DMS153 (cell line): ENCODE data around the gene DEFB113.
A peak's percentile ranks its signal among the peaks of the same experiment; 100 is the strongest.
"Not testable (repeated sequence)": the region's sequence is repeated elsewhere in the genome, so short reads cannot be mapped to it uniquely, and the experiment has no call there.

Experiments
- DNase-seq: peaks from one replicate; lab custom pipeline; 2025; lab: John Stamatoyannopoulos, UW

The DEFB113 gene, protein sequence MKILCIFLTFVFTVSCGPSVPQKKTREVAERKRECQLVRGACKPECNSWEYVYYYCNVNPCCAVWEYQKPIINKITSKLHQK

DNA sequence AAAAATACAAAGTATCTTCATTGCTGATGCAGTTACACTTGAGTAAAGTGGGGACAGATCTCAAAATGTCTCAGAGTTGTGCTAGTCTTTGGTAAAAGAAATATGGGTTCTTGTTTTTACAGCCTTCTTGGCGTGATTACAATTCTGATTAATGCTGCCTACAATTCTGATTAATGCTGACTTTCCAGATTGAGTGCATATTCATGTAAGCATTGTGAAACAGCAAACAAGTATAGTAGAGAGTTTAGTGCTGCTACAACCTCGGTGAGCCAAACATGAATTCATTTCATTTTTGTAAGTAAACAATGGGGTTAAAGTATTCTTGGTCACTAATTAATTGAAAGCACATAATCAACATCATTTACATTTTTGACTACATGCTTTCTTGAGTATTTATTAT, at the start of gene DEFB113:
DEFB113 (minus strand) TSS at position 21 of the 400 bp plus-strand sequence; CDS start at position 21, 0 bp downstream.
- no peak for DNase-seq

DNA sequence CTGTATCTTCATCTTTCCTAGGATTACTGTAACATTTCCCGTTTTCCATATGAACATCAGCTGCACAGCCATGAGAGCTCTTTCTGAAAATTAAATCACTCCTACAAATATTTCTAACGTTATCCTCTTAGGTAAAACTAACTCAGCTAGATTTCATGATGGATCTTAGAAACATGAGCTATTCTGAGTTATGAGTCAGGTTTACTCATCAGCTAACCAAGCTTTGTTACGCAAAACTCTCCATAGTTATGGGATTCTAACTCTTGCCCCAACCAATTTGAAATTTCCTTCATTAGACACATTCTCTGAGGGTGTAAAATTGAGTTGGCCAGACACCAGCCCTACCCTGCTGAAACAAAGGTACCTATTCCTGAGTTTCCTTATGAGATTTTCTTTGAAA, 38.4 kb upstream of the DEFB113 start:
- DNase-seq, result no peak

DNA sequence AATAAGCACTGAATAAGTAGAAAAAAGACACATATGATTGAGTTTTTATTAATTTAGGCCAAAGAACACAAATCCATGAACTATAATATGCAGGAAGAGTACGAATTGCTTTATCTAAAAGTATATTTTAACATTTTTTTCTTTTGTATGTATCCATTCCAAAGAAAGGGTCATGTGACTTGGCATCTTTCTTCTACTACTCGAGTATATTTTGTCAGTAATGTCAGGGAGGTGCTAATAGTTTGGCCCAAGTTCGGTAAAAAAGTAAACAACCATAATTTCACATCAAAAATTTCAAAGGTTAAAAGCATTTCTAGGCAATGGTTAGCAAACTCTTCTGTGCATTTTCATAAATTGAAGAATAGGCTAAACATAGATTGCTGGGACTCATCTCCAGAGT, 33.7 kb upstream of the DEFB113 start:
- no peak for DNase-seq

DNA sequence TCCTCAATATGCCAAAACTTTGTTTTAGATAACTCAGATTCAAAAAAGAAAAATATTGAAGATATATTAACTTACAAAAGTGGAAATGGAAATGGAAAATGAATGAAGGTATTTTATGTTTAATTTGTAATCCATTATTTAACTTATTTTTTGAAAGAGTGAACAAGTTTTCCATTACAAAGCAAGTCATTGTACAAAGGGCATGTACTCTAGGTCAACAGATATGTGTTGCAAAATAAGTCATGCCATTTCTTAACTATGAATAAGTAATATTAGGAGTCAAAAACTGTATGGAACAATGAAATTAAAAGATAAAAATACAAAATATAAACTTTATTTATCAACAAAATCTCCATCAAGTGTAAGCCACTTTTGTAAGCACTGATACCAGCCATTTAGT, 25.9 kb upstream of the DEFB113 start:
- DNase-seq, result no peak

DNA sequence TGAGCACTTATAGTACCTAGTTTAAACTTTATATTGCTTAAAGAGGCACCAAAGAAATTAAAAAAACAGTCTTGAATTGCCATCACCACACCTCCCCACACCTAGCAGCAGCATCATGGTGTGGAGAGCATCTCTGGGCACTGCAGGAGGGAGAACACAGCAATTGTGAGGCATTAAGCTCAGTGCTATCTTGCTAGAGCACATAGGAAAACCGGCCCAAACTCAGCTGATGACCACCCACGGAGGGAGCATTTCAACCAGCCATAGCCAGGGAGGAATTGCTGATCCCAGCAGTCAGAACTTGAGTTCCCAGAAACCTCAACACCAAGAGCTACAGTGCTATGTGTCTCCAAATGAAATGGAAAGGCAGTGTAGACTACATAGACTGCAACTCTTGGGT, 19.5 kb upstream of the DEFB113 start:
- DNase-seq, result no peak

DNA sequence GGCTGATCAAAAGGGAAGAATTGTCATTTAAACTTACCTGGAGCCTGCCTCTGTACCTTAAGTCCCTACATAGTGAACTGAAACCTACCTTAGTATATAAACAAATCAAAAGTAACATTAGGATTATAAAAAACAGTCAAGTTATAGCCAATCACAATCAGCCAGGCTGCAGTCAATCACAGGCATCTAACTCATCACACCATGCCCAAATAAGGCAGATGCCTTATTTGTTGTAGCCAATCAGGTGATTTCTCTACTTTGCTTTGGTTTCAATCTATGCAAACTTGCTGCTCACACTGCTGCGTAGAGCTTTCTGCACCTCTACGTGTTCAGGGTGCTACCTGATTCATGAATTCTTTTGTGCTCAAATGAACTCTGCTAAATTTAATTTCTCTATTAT, 18.3 kb upstream of the DEFB113 start:
- DNase-seq, result no peak

DNA sequence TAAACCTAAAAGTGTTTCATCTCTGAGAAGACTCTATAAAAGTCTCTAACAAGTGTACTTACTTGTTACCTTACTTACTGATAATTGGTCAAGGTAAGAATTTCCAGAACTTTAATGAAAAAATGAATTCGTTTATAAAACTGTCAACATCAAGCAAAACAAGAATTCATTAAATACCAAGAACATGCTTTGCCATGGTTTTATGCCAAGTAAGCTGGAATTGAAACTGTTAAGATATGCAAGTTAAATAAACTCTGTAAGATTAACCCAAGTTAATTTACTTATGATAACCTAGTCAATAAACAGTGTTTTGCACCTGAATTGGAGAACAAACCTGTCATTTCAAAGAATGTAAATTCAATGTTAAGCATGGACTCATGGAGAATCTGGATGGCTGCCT, 17.1 kb upstream of the DEFB113 start:
- DNase-seq, result no peak

DNA sequence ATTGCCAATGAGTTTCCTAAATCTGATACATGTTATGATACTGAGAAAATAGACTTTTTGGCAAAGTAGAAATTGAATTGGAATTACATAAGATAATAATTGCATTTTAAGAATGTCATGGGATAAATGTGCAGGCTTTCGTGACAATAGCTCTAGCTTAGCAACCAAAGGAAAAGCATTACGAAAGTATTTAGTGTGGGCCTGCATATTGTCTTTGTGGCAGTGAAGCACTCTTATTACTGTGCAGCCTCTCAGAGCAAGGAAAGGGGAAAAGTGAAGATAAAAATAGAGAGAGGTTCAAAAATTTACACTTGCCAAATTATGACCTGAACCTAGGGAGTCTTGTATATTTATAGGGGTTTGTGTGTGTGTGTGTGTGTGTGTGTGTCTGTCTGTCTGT, 12.6 kb upstream of the DEFB113 start:
- DNase-seq, result no peak

DNA sequence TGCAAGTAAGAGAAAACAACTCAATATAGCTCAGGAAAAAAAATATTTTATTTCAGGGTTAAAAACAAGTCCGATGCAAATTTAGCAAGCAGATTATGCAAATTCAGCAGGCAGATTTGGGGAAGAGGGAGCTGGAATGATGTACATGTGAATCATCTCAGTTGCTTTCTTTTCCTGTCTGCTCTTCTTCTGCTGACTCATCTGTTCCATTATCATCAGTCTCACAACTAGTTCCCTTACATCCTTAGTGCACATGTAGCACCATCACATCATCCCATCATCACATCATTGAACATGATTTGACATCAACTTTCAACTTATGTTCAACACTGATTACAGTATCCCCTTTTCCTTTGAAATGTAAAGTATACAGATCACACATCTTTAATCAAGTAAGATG, 11.5 kb upstream of the DEFB113 start:
- no peak for DNase-seq

DNA sequence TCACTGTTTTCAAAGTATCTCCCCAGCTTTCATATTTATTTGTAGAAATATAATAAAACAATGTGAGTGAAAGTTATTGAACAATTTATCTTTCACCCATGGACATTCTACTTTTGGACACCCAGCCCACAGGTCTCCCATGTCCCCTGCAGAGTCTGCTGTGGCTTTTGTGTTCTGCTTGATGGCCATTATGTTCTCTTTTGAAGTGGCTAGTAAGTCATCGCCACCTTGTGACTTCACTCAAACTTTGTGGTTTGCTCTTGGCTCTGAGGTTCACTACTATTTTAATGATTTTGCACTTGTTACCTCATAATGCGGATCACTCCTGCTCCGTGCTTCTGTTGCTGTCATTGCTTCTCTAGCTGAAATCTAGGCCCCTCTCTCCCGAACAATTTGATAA, 10.2 kb upstream of the DEFB113 start:
- DNase-seq, result no peak

DNA sequence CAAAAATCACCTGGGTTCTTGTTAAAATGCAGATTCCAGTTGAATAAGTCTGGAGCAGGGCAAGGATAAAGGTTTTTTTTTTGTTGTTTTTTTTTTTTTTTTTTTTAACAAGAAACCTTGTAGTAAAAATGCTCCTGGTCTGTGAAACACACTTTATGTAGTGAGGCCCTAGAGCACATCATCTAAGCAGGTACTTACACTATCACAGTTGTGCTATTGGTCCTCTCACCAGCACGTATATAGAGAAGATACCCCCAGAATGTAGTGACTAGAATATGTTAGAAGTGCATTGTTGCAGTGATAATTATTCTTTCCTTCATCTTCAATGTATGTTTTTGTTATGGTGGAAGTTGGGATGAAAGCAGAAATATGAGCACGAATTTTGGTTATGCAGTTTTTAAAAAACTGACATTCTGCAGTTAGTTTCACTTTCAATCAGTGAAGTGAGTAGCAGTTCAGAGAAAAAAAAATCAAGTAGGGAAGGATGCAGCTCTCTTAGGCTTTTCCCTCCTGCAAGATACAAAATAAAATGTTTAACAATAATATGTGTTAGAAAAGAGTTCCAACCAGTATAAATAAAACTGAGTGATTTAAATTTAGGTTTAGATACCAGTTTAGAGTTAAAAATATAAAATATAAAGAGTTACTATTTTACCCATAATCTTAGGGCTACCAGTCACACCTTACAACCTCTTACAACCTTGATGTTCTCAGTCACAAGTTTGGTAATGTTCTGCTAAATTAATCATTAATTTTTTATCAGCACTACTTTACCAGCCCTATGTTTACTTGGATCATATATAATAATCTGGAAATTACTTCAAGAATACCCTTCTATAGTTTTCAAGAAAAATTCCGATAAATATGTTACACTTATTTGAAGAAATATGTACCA, 9.2 kb upstream of the DEFB113 start:
- DNase-seq, result no peak

DNA sequence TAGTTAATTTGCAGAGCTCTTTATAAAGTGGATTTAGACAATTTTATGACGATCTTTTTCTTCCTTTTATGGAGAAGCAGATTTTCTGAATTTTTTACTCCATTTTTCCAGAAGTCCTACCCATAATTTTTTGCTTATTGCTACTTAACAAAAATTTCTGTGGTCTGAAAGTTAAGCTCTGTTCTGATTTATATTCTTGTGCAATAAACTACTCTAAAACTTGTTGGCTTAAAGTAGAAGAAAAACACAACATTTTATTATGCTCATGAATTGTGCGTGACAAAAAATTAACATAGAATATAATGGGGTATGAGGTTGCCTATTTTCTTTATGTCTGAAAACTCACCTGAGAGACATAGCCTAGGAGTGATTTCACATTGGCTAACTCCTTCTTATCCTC, 2.6 kb downstream of the DEFB113 start:
- no peak for DNase-seq

DNA sequence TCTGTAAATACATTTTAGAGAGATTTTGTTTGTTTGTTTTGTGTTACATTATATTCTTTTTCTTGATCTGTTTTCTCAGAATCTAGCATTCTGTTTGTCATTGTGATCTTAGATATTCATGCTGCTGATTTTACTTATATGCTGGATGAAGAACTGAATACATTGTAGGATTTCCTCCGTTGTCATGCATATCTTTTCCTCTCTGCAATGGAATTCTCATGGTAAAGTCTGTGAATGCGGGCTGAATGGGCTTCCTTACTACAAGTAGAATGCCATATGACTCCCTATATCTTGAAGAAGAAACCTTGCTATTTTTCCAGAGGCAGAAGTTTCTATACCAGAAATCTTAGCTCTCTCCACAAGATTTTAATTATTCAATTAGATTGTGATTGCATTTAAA, 3.1 kb downstream of the DEFB113 start:
- no peak for DNase-seq

DNA sequence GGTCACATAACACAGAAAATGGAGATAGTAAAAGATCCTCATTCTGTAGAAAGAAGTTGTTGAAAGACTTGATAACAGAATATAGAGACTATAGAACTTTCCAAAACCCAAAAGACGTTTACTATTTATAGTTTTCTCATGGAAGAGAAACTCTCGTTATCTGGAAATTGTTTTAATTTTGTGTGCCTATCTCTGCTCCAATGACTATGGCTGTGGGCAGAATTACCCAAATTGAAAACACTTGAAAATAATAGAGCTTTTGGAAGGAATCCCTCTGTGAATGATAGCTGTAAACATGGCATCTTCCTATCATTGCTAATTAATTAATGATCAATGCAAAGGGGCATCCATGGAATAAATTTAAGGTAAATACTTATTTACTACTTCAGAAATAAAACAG, 5.4 kb downstream of the DEFB113 start, which contains the start of gene DEFB114:
DEFB114 (minus strand) TSS at position 101 of the 400 bp plus-strand sequence; CDS start at position 42, 59 bp downstream.
- DNase-seq, result no peak

DNA sequence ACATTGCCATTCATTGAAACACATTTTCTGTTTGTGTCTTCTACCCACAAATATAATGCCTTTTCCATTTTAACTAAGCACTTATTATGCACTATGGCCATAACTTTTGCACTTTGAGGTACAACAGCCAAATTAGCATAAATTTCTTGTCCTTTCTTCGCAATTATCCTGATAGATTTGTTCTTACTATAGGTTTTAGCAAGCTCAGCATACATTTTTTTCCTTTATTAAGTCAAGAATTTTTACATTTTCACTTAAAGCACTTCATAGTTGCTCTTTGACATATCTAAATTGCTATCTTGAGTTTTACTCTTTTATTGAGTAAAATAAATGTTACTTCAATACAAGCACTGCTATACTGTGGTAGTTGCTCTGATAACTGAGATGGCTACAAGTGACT, 11.2 kb downstream of the DEFB113 start:
- no peak for DNase-seq

DNA sequence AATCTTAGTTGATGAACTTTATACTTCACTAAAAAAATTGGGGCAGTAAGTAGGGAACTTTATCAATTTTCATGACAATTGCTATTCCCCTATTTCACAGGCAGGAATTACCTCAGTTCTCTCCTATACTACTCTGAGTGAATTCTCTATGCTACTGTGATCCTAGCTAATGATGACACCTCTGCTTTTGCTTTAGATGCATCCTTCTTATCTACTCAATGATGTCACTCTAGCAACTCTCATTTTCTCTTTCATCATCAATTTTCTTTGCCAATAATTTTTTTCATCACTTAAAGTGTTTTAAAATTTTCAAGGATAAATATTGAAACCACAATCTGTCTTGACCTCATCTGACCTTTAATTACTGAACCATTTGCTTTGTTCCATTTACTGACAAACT, 13.6 kb downstream of the DEFB113 start:
- DNase-seq, result no peak

DNA sequence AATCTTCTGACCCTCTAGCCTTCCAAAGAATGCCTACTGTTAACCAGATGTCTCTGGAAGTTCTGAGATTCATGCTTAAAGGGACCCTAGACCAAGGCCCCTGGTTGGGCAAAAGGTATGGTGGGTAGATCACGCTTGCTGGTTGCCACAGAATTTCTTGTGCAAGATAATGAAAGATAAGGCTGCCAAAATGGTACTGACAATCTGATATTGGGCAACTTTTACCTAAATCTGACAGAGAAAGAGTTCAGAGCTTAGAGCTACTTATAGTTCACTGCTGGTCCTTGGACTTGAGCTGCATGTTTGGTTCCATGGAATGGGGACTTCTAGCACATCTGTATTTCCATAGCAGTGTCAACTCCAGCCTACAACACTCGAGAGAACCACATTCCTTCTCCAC, 17.5 kb downstream of the DEFB113 start:
- no peak for DNase-seq

DNA sequence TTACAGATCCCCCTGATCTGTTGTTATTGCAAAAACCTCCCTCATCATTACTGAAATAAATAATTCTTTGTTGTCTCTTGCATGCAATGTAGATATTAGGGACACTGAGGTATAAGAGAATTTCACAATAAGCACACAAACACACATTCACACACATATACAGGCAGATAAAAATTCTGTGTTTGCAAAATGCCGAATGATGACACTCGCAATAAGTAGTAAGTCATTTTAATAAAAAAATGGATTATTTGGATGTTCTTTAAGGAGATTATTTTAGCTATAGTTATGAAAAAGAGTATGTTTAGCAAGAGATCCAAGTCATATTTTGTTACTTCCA, 19.0 kb downstream of the DEFB113 start:
- no peak for DNase-seq

DNA sequence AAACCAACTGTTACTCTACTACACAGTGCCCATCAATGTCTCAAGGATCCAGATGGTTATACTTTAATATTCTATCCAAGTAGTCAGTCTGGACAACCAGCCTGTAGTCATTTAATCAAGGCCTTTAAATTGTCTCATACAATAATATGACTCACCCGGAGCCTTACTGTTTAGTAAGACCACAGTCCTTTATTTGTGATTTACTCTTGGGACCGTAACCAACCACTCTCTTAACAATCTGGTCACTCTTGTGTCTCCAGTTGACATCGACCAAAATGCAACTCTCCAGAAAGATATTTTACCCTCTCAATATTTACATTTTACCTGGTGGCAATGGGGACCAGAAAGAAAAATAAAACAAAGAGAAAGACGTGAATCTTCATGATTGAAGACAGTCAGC, 20.4 kb downstream of the DEFB113 start:
- DNase-seq, result no peak

DNA sequence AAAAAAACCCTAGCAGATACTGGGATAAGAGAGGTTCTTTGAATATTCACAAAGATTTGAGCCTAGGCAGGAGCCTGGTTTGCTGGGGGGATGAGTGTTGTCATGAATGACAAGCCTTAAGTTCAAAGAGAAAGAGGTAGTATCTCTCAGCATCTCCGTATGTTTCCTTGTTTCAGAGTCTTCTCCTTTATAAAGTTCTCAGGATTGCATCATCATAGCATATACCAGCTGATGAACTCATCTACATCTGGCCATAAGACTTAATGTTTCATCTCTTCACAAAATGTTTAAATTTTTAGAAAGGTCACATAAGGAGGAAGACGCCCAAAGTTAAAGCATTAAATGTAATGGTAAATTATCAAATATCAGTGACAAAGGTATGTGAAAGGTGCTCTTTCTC, 22.6 kb downstream of the DEFB113 start:
- DNase-seq, result no peak

DNA sequence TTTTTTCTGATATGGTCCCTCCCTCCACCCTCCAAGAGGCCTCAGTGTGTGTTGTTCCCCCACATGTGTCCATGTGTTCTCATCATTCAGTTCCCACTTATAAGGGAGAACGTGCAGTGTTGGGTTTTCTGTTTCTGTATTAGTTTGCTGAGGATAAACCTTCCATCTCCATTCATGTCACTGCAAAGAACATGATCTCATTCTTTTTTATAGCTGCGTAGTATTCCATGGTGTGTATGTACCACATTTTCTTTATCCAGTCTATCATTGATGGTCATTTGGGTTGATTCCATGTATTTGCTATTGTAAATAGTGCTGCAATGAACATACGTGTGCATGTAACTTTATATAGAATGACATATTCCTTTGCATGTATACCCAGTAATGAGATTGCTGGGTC, 25.4 kb downstream of the DEFB113 start:
- not testable (repeated sequence) for DNase-seq

DNA sequence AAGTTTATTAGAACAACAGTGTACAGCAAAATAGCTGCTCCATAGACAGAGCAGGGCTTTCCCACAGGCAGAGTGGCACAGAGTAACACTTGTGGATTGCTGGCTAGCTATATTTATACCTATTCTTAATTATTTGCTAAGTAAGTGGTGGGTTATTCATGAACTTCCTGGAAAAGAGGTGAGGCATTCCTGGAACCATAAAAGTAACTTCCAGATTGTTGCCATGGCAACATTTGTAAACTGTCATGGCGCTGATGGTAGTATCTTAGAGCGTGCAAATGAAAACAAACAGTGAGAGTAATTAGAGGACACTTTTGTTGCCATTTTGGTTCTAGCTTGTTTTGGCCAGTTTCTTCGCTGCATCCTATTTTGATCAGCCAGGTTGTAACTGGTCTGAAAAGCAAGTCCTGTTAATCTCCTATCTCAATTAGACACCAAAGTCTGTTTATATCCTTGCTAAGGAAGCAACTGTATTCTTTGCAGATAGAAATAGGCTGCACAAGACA, 29.4 kb downstream of the DEFB113 start:
- DNase-seq, result peak; percentile 58

DNA sequence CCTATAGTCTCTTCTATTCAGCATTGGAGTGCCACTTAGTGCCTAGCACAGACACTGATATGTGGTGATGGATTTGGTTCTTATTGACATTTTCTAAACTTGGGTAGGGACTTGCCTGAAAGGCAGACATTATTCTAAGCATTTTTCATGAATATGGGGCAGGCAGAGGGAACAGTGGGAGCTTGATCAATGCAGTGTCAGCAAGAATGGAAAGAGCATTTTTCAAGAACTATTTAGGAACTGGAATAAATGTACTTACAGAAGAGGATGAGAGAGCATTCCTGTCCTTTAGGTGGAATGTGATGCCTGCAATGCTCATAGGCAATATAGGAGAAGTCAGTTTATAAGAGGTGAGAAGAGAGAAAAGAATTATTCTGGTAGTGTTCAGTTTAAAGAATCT, 31.6 kb downstream of the DEFB113 start:
- no peak for DNase-seq

DNA sequence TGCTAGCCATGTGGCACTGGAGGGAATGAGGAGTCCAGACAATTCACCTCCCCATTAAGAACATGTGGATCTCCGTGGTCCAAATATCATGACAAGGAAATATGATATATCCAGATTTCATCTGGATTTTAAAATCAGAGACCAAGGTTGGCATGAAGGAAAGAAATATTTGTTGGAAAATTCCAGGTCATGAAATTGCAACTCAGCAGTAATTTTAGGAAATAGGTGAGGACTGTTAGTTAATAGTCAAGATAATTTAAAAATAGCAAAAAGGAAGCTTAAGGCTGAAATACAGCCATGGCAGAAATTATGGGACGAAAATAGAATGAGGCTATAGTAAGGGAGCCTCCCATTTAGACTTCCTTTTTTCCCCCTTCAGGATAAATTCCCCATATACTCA, 32.4 kb downstream of the DEFB113 start:
- DNase-seq, result no peak
